T-helper 22 cell (primary cell): ENCODE measurements around the gene CRY1.
A peak's percentile ranks its signal among the peaks of the same experiment; 100 is the strongest.
"Not testable (repeated sequence)": the region's sequence is repeated elsewhere in the genome, so short reads cannot be mapped to it uniquely, and the experiment has no call there.

Source experiments
- DNase-seq: peaks from one replicate; pipeline ENCODE4 v3.0.0-alpha.2; 2020; ENCODE audit warnings: low read depth

The CRY1 gene

DNA sequence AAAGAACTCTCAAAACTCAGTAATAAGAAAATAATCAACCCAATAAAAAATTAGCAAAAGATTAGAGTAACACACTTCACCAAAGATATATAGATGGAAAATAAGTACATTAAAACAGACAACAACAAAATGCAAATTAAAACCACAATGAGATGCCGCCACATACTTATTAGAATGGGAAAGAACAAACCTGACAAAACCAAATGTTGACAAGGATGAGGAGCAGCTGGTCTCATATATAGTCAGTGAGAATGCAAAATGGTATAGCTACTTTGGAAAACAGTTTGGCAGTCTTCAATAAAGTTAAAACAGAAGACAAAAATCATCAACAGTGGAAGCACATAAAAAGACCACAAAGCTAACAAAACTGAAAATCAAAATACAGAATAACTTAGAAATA lies 29.1 kb downstream of the CRY1 start:
- DNase-seq = no peak

DNA sequence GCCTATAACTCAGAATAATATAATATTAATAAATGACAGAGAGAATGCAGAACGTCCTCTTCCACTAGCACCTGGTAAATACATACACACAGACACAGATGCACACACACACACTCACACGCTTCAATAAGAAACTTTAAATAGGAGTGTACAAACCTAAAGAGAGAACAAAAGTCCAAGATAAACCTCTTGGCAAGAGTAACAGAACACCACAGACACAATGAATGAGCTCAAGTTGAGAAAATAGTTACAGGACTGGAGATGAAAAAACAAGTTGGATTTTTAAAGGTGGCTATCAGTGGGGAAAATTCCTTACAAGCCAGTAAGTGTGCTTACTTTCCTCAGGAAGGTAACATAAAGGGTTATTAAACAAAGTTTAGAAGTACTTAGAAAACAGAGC lies 35.2 kb downstream of the CRY1 start:
- DNase-seq = no peak

DNA sequence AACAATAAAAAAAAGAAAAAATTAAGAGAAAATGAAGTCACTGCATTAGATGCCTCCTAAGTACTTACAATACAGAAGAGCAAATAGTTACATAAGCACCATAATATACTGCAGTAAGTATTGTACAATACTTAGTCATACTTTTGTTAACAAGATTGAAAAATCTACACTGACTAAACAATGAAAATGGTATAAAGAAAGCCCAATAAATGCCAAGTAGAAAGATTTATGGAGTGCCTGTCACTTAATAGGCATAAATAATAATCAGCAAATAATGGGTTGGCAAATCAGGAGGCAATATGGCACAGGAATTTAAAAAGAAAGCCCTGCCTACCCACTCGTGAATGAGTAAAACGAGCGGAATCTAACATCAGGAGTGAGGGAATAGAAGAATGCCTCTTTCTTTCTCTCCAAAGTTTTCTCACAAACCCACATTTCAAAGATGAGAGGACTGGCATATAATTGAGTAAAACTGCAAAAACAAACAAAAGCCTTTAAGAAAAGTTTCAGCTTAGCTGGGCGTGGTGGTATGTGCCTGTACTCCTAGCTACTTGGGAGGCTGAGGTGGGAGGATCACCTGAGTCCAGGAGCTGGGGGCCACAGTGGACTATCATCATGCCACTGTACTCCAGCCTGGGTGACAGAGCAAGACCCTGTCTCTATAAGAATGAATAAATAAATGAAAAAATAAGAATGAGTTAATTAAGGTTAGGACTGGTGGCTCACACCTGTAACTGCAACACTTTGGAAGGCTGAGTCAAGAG lies 36.1 kb downstream of the CRY1 start:
- DNase-seq = no peak

DNA sequence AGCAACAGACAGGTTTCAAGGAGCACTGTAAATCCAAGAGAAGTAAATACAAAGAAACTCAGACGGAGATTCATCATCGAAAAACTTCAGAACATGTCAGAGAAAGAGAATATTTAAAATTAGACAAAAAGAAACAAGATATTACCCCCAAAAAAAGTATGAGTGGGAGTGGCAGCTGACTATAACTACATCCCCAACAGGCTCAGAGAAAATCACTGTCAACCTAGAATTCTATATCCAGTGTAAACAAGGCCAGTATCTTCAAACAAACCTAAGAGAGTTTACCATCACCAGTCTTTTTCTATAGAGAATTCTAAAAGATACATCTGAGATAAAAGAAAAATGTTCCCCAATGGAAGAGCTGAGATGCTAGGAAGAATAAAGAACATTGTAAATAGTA lies 39.6 kb downstream of the CRY1 start:
- DNase-seq = no peak

DNA sequence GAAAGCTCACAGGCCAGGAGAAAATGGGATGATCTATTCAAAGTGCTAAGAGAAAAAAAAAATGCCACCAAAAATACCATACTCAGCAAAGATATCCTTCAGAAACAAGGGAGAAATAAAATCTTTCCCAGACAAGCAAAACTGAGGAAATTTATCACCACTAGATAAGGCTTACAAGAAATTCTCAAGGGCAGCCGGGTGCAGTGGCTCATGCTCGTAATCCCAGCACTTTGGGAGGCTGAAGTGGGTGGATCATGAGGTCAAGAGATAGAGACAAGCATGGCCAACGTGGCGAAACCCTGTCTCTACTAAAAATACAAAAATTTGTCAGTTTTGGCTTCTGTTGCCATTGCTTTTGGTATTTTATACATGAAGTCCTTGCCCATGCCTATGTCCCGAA lies 48.2 kb downstream of the CRY1 start:
- no peak for DNase-seq

DNA sequence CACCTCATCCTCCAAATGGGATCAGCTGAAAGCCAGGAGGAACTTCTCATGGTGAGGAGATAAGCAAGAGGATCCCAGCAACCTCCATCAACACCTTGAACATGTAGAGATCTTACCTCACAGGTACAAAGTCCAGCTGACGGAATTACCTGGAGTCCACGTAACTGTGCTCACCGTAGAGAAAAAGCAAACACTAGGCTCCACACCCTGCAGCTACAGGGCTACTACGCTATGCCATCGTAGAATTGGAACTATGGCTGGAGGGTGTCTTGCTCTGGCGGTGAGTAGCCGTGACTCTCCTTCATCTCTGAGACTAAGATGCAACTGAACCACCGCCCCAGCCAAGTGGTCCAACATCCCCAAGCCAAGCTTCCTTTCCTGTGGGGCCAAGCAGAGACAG lies 50.5 kb downstream of the CRY1 start:
- no peak for DNase-seq

DNA sequence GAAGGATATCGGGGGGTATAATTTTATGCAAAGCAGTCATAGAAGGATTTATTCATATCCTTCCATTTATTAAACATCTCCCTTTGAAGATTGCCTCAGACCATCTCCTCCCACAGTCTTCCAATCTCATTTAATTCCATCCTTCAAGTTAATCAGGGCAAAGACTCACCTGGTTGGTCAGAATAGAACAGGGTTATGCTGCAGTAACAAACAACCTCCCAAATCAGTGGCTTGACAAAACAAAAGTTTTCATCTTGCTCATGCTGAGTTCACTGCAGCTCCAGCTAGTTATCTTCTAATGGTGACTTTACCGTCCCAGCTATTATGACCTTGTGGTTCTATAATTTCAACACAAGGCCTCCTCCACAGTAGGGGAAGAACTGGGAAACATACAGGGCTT lies 57.6 kb downstream of the CRY1 start:
- DNase-seq = no peak

DNA sequence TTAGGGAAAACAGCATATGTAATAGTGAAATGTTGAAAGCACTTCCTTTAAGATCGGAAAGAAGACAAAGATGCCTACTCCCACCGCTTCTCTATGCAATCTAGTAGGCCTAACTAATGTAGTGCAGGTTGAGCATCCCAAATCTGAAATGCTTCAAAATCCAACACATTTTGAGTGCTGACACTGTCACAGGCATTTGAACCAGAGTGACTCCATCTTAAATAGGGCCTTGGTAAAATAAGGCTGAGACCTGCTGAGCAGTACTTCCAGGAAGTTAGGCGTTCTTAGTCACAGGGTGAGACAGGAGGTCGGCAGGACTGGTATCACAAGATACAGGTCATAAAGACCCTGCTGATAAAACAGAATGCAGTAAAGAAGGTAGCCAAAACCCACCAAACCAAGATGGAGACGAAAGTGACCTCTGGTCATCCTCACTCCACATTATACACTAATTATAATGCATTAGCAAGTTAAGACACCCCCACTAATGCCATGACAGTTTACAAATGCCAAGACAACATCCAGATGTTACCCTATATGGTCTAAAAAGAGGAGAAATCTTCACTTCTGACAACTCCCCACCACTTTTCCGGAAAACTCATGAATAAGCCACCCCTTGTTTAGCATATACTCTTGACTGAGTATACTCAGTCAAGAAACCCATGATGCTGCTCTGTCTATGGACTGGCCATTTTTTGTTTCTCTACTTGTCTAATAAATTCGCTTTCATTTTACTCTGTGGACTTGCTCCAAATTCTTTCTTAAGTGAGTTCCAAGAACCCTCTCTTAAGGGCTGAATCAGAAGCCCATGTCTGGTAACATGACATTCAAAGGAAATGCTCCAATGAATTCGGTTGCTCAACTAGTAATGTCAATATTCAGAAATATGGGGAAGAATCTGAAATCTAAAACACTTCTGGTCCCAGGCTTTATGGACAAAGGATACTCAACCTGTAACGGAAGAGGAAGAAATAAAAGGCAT lies 59.3 kb downstream of the CRY1 start:
- no peak for DNase-seq

DNA sequence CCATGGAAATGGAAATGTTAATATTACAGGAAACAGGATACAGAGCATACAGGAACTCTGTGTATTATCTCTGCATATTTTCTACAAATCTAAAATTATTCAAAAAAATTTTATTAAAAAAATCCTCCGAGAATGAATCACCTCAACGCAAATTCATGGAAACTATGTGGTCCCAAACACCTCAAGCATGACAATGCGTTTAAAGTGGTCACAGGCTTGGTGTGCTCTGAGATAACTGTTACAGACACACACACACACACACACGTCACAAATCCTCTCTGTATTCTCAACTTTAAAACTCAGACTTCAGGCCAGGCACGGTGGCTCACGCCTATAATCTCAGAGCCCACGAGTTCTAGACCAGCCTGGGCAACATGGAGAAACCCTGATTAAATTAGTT lies 61.1 kb downstream of the CRY1 start:
- DNase-seq = no peak

DNA sequence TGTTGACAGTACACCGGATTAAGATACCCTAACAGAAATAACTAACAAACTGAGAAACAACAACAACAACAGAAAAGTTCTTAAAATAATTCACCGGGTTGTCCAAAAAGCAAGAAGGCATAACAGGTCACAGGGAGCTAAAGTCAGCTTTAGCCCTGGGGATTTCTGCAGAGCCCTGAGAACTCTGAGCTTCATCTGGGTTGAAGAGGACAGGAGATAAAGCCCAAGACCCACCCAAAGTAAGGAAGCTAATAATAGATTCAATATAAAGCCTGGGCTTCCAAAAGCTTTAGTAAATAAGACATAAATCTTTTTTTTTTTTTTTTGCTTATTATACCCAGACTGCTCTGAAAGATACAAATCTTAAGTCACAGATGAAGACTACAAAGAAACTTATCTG lies 62.3 kb downstream of the CRY1 start:
- DNase-seq = no peak

DNA sequence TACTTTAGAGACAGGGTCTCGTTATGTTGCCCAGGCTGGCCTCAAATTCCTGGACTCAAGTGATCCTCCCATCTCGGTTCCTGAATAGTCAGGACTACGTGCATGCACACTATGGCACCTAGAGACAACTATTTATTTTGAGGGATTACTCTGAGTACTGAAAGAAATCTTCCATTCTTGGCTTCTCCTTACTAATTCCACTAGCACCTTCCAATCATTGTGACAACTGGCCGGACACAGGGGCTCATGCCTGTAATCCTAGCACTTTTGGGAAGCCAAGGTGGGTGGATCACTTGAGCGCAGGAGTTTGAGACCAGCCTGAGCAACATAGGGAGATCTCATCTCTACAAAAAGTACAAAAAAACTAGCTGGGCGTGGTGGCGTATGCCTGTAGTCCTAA lies 64.3 kb downstream of the CRY1 start:
- no peak for DNase-seq

DNA sequence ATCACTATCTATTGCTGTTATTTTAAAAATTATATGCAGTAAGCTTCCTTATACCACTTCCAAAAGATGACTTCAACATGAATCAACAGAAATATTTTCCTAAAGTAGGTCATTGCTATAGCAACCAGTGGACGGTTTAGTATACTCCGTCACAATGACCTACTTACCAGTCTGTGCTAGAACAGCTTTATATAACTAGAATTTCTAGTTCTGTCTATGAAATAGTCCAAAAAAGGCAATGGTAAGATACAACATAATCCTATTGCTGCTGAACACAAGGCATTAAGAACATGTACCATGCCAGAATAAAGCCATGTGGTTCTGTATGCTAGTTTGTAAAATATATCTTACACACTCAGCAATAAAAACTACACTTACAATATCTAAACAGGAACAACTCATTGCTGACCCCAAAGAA lies 65.7 kb downstream of the CRY1 start:
- peak; percentile 25 for DNase-seq

DNA sequence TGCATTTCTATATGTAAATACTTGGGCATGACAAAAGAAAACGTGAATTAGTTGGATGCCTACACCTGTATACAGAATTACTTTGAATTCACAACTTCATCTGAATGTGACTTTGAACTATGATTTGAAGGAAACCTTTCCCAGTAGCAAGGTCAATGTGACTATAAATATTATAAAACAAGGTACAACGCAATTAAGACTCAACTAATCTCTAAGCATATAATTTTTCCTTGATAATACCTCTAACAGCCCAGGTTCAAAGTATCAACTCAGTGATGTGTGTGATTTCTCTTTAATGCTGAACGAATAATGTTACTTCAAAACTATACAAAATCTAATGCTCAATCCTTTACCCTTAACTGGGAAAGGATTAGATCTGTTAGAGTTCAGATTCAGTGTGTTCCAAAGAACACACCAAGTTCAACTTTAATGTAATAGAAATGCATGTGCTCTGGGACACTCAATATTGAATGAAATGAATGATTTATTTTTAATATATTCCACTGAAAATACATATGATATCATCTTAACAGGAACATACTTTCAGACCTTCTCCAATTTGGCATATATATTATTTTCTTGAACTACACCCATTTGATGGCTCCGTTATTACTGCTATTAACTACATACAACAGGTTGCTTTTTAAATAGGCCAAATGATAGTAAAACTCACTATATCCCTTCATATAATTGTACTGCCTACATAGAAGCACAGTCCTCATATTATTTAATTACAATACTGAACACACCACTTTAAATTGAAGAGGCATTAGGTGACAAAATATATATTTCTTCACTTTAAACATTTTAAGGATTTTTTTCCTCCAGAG lies 66.3 kb downstream of the CRY1 start:
- no peak for DNase-seq

DNA sequence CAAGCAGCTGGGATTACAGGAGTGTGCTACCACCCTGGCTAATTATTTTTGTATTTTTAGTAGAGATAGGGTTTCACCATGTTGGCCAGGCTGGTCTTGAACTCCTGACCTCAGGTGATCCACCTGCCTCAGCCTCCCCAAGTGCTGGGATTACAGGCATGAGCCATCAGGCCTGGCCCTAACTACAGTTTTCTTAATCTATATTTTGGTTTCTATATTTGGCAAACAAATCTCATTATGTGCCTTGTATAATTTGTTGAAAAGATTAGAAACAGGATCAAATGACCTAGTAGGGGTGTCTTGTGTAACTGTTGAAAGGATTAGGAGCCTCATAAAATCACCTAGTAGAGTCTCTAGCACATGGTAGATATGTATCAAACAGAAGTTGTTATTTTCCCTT lies 67.0 kb downstream of the CRY1 start:
- not testable (repeated sequence) for DNase-seq

DNA sequence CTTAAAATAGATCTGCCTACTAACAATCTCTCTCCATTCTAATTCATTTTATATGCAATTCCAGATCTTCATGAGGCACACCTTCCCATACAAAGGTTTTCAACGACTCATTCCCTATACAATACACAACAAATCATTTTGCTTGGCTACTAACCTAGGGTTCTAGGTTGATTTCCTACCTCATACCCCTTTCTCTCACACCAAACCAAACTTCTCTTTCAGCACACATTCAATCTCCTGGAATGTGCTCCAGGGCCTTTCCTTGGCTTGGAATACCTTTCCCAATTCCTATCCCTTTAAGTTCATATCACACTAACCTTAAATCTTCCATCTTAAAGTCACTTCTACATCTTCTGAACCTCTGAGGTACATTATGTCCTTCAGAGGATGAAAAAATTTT lies 67.7 kb downstream of the CRY1 start:
- no peak for DNase-seq

DNA sequence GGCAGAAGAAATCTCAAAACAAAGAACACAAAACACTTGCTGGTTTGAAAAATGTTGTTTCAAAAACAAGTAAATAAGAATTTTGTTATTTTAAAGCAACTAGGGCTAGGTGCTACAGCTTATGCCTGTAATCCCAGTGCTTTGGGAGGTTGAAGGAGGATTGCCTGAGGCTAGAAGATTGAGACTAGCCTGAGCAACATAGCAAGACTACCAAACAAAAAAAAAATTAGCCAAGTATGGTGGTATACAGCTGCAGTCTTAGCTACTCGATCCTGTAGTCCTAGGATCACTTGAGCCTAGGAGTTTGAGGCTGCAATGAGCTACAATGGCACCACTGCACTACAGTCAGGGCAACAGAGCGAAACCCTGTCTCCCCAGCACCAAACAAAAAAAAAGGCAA lies 73.8 kb downstream of the CRY1 start:
- no peak for DNase-seq

DNA sequence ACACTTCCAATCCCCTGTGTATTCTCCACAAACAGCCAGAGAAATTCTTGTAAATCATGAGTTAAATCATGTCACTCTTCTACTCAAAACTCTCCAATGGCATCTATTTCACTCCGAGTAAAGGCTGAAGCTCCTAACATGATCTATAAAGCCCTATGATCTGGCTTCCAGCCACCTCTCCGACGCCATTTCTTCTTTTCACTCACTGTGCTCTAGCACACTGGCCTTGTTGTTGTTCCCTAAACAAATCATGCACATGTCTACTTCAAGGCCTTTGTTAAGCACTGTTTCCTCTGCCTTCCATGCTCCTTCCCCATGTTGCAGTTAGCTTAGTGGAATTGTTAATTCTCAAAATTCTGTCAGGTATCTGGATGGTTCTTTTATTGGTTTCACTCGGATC lies 76.3 kb downstream of the CRY1 start:
- DNase-seq = no peak

DNA sequence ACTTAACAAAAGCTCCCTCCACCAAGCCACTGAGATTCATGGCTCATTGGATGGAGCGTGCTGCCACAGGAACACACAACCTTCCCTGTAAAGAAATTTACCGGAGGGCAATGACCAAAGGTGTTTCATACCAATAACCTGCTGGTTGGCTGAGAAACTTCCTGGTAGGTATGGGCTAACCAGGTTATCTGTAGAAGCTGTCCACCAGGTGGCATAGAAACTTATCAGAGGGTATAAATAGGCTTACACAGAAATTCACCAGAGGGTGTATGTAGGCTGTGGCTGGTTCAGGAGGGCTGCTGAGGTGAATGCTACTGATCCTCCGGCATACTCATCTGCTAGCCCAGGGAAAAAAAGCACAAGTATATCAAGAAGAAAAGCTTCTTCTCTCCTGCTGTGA lies 79.3 kb downstream of the CRY1 start:
- DNase-seq = no peak

DNA sequence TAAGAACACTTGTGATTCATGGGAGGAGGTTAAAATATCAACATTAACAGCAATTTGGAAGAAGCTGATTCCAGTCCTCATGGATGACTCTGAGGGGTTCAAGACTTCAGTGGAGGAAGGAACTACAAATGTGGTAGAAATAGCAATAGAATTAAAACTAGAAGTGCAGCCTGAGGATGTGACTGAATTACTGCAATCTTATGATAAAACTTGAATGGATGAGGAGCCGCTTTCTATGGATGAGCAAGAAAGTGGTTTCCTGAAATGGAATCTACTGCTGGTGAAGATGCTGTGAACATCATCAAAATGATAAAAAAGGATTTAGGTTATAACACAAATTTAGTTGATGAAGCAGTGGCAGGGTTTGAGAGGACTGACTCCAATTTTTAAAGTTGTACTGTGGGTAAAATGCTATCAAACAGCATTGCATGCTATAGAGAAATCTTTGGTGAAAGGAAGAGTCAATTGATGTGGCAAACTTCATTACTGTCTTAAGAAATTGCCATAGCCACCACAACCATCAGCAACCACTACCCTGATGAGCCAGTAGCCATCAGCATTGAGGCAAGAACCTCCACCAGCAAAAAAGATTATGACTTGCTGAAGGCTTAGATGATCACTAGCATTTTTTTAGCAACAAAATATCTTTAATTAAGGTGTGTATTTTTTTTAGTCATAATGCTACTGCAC lies 80.5 kb downstream of the CRY1 start:
- no peak for DNase-seq

DNA sequence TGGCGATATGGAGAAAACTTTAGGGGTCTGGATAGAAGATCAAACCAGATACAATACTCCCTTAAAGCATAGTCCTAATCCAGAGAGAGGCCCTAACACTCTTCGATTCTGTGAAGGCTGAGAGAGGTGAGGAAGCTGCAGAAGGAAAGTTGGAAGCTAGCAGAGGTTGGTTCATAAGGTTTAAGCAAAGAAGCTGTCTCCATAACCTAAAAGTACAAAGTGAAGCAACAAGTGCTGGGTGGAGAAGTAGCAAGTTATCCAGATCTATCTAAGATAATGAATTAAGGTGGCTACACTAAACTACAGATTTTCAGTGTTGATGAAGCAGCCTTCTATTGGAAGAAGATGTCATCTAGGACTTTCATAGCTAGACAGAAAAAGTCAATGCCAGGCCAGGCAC lies 81.8 kb downstream of the CRY1 start:
- DNase-seq = no peak

DNA sequence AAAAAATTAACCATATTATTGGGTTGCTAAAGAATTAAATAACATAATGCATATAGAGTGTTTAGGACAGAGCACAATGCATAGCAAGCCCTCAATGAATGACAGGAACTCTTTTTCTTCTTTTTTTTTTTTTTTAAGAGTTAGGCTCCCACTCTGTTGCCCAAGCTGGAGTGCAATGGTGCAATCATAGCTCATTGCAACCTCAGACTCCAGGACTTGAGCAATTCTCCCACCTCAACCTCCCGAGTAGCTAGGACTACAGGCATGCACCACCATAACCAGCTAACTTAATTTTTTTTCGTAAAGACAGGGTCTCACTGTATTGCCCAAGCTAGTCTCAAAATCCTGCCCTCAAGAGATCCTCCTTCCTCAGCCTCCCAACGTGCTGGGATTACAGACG lies 85.9 kb downstream of the CRY1 start:
- no peak for DNase-seq

DNA sequence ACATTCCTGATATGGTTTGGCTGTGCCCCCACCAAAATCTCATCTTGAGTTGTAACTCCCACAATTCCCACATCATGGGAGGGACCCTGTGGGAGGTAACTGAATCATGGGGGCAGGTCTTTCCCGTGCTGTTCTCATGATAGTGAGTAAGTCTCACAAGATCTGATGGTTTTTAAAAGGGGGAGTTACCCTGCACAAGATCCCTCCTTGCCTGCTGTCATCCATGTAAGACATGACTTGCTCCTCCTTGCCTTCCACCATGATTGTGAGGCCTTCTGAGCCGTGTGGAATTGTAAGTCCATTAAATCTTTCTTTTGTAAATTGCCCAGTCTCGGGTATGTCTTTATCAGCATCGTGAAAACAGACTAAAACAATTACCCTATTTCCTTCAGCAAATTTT lies 90.7 kb downstream of the CRY1 start:
- DNase-seq = not testable (repeated sequence)
